Stimulated activated CD4-positive, alpha-beta T cell treated with anti-CD3 and anti-CD28 coated beads, Interleukin-4, amount 100 ng/mL, for 24 hours (primary cell): ENCODE data around the gene HINFP.
A peak's percentile ranks its signal among the peaks of the same experiment; 100 is the strongest.

Source experiments
- DNase-seq: peaks from one replicate; pipeline ENCODE4 v3.0.0-alpha.2; 2020

The HINFP gene

GRCh38 chr11:119121008-119121810 lies at the start of gene HINFP:
HINFP (plus strand) TSS chr11:119121580; CDS start chr11:119126945, 5,365 bp downstream.
- DNase-seq: peak; percentile 100

- no peak for DNase-seq
Observed at GRCh38 chr11:119077839-119078238, 43.5 kb upstream of the HINFP start.

- no peak for DNase-seq
Observed at GRCh38 chr11:119078675-119079420, 42.5 kb upstream of the HINFP start.

- DNase-seq: no peak
Observed at GRCh38 chr11:119081682-119082260, 39.6 kb upstream of the HINFP start.

GRCh38 chr11:119084663-119085436 lies 36.5 kb upstream of the HINFP start, which contains the start of gene HMBS:
HMBS (plus strand) TSS chr11:119084881; CDS start chr11:119085034, 153 bp downstream.
- peak; percentile 90 for DNase-seq

GRCh38 chr11:119085437-119085847 lies 35.9 kb upstream of the HINFP start:
- DNase-seq: peak; percentile 48

GRCh38 chr11:119087123-119087522 lies 34.3 kb upstream of the HINFP start:
- DNase-seq: no peak

- DNase-seq: no peak
Observed at GRCh38 chr11:119087747-119088241, 33.6 kb upstream of the HINFP start.

GRCh38 chr11:119088406-119088805 lies 33.0 kb upstream of the HINFP start:
- DNase-seq: no peak

- DNase-seq: no peak
Observed at GRCh38 chr11:119089319-119089718, 32.1 kb upstream of the HINFP start.

- no peak for DNase-seq
Observed at GRCh38 chr11:119091178-119091577, 30.2 kb upstream of the HINFP start.

GRCh38 chr11:119091966-119092879 lies 29.2 kb upstream of the HINFP start:
- no peak for DNase-seq

GRCh38 chr11:119092880-119093842 lies 28.2 kb upstream of the HINFP start:
- DNase-seq: no peak

GRCh38 chr11:119093942-119094815 lies 27.2 kb upstream of the HINFP start:
- peak; percentile 55 for DNase-seq

- no peak for DNase-seq
Observed at GRCh38 chr11:119094816-119095065, 26.6 kb upstream of the HINFP start.

GRCh38 chr11:119095066-119095880 lies 26.1 kb upstream of the HINFP start:
- peak; percentile 100 for DNase-seq

- DNase-seq: no peak
Observed at GRCh38 chr11:119099711-119100110, 21.7 kb upstream of the HINFP start.

GRCh38 chr11:119100246-119100970 lies 21.0 kb upstream of the HINFP start:
- DNase-seq: no peak
